Measurements from ENCODE around the gene AQP2.
A peak's percentile ranks its signal among the peaks of the same experiment; 100 is the strongest.
"Not testable (repeated sequence)": the region's sequence is repeated elsewhere in the genome, so short reads cannot be mapped to it uniquely, and the experiment has no call there.

The AQP2 gene

DNA sequence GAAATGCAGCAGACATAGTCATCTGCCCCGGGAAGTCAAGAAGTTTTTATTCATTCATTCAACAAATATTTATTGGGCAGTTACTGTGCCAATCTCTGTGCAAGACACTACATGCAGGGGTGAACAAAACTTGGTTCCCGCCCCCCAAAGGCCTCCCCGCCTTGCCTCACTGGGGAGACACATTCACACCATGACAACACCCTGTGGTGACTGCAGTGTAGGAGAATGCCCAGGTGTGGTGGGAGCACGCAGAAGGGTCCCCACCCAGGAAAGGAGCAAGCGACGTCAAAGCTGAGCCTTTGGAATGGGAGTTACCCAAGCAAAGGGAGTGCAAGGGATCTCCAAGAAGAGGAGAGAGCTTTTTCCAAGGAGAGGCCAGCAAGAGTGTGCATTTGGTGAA is 20.6 kb downstream of the AQP2 start:
- DNase-seq: no peak

DNA sequence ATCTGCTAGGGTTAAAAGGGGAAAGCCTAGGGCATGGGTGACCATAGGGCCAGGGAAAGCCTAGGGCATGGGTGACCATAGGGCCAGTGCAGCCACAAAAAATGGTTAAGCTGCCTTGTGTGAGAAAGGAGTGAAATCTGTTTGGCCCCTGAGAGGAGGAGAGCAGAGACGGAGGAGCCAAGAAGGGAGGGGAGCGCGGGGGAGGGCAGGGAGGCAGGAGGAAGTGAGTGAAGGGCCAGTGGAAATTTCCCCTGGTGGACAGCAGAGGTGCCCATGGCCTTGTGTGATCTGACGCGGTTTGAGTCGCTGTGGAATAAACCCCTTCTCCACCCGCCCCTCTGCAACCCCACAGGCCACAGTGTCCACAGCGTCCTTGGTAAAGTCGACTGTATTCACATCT is 21.6 kb downstream of the AQP2 start:
- DNase-seq: no peak

GRCh38 chr12:49972641-49973360 is 22.3 kb downstream of the AQP2 start, which contains the start of gene AQP6:
Gene AQP6 (plus strand): TSS chr12:49972947. CDS start chr12:49973174, 227 bp downstream.
- DNase-seq: no peak

- no peak for DNase-seq
These were observed 22.9 kb downstream of the AQP2 start for GRCh38 chr12:49973361-49973830.

- peak; percentile 79 for DNase-seq
These were observed 23.7 kb downstream of the AQP2 start for GRCh38 chr12:49974231-49974675.

DNA sequence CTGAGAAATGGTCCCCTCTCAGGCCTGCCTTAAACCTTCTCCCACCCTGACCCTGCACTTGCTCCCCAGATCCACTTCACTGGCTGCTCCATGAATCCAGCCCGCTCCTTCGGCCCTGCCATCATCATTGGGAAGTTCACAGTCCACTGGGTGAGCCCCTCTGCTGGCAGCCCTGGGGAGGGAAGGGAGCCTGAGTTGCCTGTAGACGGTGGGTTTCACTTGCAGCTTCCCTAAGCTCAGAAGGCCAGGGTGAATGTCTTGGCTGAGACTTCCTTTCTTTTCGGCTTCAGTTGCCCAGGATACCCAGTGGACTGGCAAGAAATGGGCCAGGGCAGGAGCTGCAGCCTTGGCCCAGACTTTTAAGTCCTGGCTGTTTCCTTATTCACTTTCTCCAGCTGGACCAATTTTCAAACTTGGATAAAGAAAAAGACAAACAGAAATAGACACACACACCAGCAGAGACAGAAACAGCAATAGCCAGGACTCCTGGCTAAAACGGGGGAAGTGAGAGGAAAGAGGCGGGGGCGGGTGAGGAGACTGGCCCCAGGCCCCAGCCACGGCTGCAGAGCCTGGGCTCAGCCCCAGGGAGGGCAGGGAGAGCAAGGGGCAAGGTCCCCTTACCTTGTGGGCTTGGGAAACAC is 24.3 kb downstream of the AQP2 start:
- no peak for DNase-seq

GRCh38 chr12:49975318-49975761 is 24.8 kb downstream of the AQP2 start:
- DNase-seq: no peak

DNA sequence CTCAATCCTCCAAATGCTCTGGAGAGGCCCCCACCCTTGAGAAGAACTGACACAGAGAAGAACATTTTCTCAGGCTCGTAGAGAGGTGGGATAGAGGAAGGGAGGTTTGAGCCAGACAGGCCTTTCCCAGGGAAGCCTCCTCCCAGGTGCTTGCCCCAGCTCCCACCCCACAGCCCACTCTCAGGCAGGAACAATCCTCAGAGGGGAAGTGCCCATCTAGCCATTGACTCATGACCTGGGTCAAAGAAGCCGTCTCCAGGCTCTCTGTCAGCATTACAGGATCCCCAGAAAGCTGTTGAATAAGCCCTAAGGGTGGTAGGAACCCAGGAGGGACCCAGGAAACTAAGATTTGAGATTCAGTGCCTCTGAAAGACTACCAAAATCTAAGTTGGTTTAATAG is 26.0 kb downstream of the AQP2 start:
- DNase-seq: no peak

- no peak for DNase-seq
These were observed 27.6 kb downstream of the AQP2 start for GRCh38 chr12:49978125-49978524.

GRCh38 chr12:49979016-49979586 is 28.6 kb downstream of the AQP2 start:
- DNase-seq: peak; percentile 100

DNA sequence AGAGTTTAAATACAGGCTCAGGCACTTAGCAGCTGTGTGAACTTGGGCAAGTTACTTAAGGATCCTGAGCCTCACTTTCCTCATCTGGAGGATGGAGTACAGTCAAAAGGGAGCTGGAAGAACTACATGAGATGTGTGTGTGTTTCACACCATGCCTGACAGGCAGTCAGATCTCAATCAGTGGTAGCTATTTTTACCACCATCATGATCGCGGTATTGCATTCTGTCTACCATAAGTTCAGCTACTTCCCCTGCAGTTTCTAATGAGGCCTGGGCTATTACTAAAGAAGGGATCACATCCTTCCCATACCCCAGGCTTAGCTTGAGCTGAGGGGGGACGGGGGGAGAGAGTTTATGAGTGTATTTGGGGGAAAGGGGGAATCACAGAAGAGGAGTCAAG is 29.3 kb downstream of the AQP2 start:
- DNase-seq: peak; percentile 68

GRCh38 chr12:49980501-49981349 is 30.2 kb downstream of the AQP2 start:
- peak; percentile 91 for DNase-seq

GRCh38 chr12:49982246-49983087 is 31.9 kb downstream of the AQP2 start:
- no peak for DNase-seq

- DNase-seq: peak; percentile 99
These were observed 33.4 kb downstream of the AQP2 start for GRCh38 chr12:49983892-49984291.

GRCh38 chr12:49984476-49985359 is 34.2 kb downstream of the AQP2 start:
- DNase-seq: peak; percentile 100

DNA sequence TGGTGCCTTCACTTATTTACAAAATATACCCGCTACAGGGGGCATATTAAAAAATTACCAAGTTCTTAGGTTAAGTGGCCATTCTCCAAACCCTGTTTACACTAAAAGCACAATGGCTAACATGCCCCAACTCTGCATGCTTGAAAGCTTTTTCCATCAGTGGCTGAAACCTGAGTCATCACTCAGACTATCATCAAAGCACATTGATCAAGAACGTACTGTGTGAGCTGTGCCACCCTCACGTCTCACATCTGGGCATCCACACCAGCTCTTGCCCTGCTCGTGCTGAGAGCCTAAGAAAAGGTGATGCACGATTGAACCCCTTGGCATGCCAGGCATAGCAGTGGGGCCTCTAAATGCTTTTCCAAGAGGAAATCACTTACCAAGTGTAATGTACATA is 35.4 kb downstream of the AQP2 start:
- DNase-seq: no peak

DNA sequence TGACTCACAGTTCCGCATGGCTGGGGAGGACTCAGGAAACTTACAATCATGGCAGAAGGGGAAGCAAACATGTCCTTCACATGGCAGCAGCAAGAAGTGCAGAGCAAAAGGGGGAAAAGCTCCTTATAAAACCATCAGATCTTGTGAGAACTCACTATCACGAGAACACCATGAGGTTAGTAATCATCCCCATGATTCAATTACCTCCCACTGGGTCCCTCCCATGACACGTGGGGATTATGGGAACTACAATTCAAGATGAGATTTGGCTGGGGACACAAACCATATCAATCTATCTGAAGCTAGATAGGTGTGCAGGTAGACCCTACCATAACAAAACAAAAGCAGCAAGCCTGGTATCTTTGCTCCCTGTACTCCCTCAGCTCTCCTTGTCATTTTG is 35.9 kb downstream of the AQP2 start:
- peak; percentile 81 for DNase-seq

GRCh38 chr12:49987625-49988303 is 37.2 kb downstream of the AQP2 start:
- DNase-seq: no peak

DNA sequence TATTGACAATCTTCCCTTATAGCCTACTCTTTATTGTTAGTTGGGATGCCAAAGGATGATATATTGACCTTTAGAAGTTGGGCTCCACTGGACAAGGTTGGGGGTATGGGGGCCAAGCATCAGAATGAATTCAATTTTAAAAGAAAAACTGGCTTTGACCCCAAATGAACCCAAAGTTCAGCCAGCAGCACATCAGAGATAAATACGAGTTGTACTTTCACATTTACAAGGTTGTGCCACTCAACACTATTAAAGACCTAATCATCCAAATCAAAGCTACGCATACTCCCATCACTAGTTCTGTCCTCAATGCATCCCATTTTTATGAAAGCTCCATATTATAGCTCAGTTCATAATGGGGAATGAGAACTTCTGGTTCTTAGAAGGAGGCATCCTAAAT is 38.9 kb downstream of the AQP2 start:
- not testable (repeated sequence) for DNase-seq

DNA sequence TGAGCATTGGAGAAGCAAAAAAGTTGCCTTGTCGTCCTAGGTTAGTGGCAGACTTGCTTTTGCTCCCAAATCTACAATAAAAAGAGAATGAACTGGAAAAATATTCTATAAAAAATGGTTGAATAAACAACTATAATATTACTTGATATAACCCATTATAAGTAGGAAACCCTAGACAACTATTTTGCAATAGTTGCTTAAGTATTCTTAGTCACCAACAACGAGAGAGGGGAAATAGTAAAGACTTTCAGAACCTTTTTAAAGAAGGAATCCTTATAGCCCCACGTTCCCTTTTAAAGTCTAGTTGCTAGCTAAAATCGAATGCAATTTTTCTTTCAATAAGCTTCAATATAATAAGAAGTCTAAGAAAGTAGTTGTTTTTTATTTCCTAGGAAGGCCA is 39.7 kb downstream of the AQP2 start:
- DNase-seq: no peak
